B cell (primary cell): ENCODE measurements around the gene SEC14L6. TPM values are rescaled to one million over a fixed set of nuclear protein-coding genes. Genes with fewer than 3 reads are reported as not detected.

Source experiments
- ATAC-seq: fragments of 200-7000 bp; cut with Tn5 transposase; one replicate; pipeline ENCODE4 v1.10.0; 2021; ENCODE audit warnings: low read depth, mild to moderate bottlenecking, moderate number of reproducible peaks, moderate library complexity
- CTCF ChIA-PET: fragments of 350-600 bp; sonication (Branson Sonifier 250); formaldehyde crosslinking; loops from one replicate; lab custom pipeline; 2021; ENCODE audit warnings: antibody characterized with exemption, inconsistent platforms; lab: Charles Lee
- POLR2A ChIA-PET: fragments of 350-600 bp; sonication (Branson Sonifier 250); formaldehyde crosslinking; loops from one replicate; lab custom pipeline; 2021; ENCODE audit warnings: antibody characterized with exemption; lab: Charles Lee
- DNase-seq: peaks from one replicate; pipeline ENCODE4 v3.0.0; 2013
- H2AFZ ChIP-seq: 2 replicates; pipeline ENCODE4 v1.6.1; 2012; ENCODE audit warnings: mild to moderate bottlenecking, low read depth, low read length; ENCODE audit not compliant: insufficient read depth, poor library complexity, severe bottlenecking
- H3K27ac ChIP-seq, 2 donors: 1 replicate in 1 of 2; 2 replicates in 1 of 2; pipeline ENCODE4 v1.5.1; 2012 to 2013; ENCODE audit warnings: low read length in 2 of 2, mild to moderate bottlenecking in 2 of 2, moderate library complexity in 1 of 2
- H3K27me3 ChIP-seq, 4 experiments: fragments of 200-600 bp in 1 of 4; sonication (generic) in 1 of 4; replicated peaks in 1 of 4; 1 replicate in 2 of 4; 2 replicates in 2 of 4; pipeline versions ENCODE4 v1.6.1 to v1.7.0; 2013 to 2016; ENCODE audit warnings: low read length in 3 of 4, mild to moderate bottlenecking in 2 of 4, mixed read lengths in 1 of 4, moderate library complexity in 1 of 4; ENCODE audit not compliant: insufficient read depth in 4 of 4, control insufficient read depth in 3 of 4; ENCODE audit errors: control extremely low read depth in 1 of 4
- H3K36me3 ChIP-seq, 2 experiments: replicated peaks in 1 of 2; 1 replicate in 1 of 2; 2 replicates in 1 of 2; pipeline versions ENCODE4 v1.6.1 to v1.7.1; 2013; ENCODE audit warnings: low read length in 1 of 2; ENCODE audit not compliant: insufficient read depth in 2 of 2, control insufficient read depth in 1 of 2; ENCODE audit errors: control extremely low read depth in 1 of 2, extremely low read depth in 1 of 2
- H3K4me1 ChIP-seq, 2 donors: fragments of 200-600 bp in 1 of 2; sonication (generic) in 1 of 2; 1 replicate in 1 of 2; 2 replicates in 1 of 2; pipeline versions ENCODE4 v1.5.1 to v1.6.1; 2013 to 2017; ENCODE audit warnings: low read length in 2 of 2; ENCODE audit not compliant: control insufficient read depth in 2 of 2, insufficient read depth in 2 of 2
- H3K4me2 ChIP-seq: replicated peaks from 2 replicates; pipeline ENCODE3; 2012; ENCODE audit warnings: mild to moderate bottlenecking, low read depth, low read length; ENCODE audit not compliant: poor library complexity, severe bottlenecking
- H3K4me3 ChIP-seq, 5 experiments: fragments of 200-600 bp in 1 of 5; sonication (generic) in 1 of 5; 1 replicate in 3 of 5; 2 replicates in 2 of 5; pipeline versions ENCODE4 v1.5.1 to v1.7.0; 2011 to 2016; ENCODE audit warnings: low read length in 4 of 5, mild to moderate bottlenecking in 4 of 5, low read depth in 2 of 5, control low read depth in 1 of 5, moderate library complexity in 1 of 5; ENCODE audit not compliant: insufficient read depth in 1 of 5; ENCODE audit errors: control extremely low read depth in 1 of 5, extremely low read depth in 1 of 5
- H3K79me2 ChIP-seq: fragments of 200-600 bp; sonication (generic); one replicate; pipeline ENCODE4 v1.6.0; 2016; ENCODE audit warnings: low read length; ENCODE audit not compliant: control insufficient read depth, insufficient read depth
- H3K9ac ChIP-seq: fragments of 200-600 bp; sonication (generic); 2 replicates; pipeline ENCODE4 v1.6.1; 2017; ENCODE audit warnings: mild to moderate bottlenecking, low read length, moderate library complexity
- H3K9me3 ChIP-seq, 3 donors: one replicate each; pipeline versions ENCODE4 v1.6.1 to v1.7.1; 2013; ENCODE audit warnings: low read length in 2 of 3; ENCODE audit not compliant: control insufficient read depth in 2 of 3, insufficient read depth in 1 of 3; ENCODE audit errors: control extremely low read depth in 1 of 3
- H4K20me1 ChIP-seq: 2 replicates; pipeline ENCODE4 v1.6.0; 2012; ENCODE audit warnings: mild to moderate bottlenecking, low read length; ENCODE audit not compliant: insufficient read depth, control insufficient read depth, poor library complexity, severe bottlenecking
- H3K27ac Mint-ChIP-seq: one replicate; pipeline ENCODE4 v1.8.0; 2021; ENCODE audit warnings: mixed read lengths
- H3K27me3 Mint-ChIP-seq: one replicate; pipeline ENCODE4 v1.8.0; 2021; ENCODE audit warnings: mixed read lengths
- H3K4me1 Mint-ChIP-seq: one replicate; pipeline ENCODE4 v1.8.0; 2021; ENCODE audit warnings: mixed read lengths
- H3K4me3 Mint-ChIP-seq: one replicate; pipeline ENCODE4 v1.8.0; 2021; ENCODE audit warnings: mixed read lengths
- H3K9me3 Mint-ChIP-seq: one replicate; pipeline ENCODE4 v1.8.0; 2022; ENCODE audit warnings: mixed read lengths; ENCODE audit not compliant: insufficient read depth
- EZH2 ChIP-seq: IDR thresholded peaks from 2 replicates; pipeline ENCODE4 v1.6.1; 2012; ENCODE audit warnings: borderline replicate concordance, low read depth, mild to moderate bottlenecking, moderate library complexity, low read length; ENCODE audit not compliant: insufficient read depth, poor library complexity, severe bottlenecking
- WGBS: methylation state at CpG from one replicate; pipeline ENCODE4 v1.1.5; 2013; ENCODE audit warnings: missing lambda C conversion rate; ENCODE audit not compliant: insufficient coverage; 5-methylcytosine and 5-hydroxymethylcytosine counted together
- intact Hi-C: fragments of 100-400 bp; cut with micrococcal nuclease; formaldehyde crosslinking; loops from one replicate; pipeline ENCODE4 v1.10.0; 2022
- polyA plus RNA-seq: library from polyadenylated mRNA; depleted of rRNA; stranded (reverse); fragments of >200 nt; gene quantifications from 2 replicates; pipeline ENCODE4 v1.2.3, GENCODE V29; 2012
- total RNA-seq, 2 donors: library from RNA; stranded (reverse); fragments of 120-200 nt in 1 of 2; gene quantifications; 1 replicate in 1 of 2; 2 replicates in 1 of 2; pipeline versions ENCODE4 v1.2.3 to v1.2.4, GENCODE V29; 2013 to 2022
- TF ChIP-seq, protein P1 (sequence below): fragments of 200-600 bp; IDR thresholded peaks from one replicate; pipeline ENCODE4 v1.8.0; 2022; ENCODE audit warnings: antibody characterized with exemption, mild to moderate bottlenecking

SEC14L6 gene
- total and polyA plus RNA-seq, 2 donors (not counting 1 experiment from before 2014, with no cell fraction given), result not detected

DNA sequence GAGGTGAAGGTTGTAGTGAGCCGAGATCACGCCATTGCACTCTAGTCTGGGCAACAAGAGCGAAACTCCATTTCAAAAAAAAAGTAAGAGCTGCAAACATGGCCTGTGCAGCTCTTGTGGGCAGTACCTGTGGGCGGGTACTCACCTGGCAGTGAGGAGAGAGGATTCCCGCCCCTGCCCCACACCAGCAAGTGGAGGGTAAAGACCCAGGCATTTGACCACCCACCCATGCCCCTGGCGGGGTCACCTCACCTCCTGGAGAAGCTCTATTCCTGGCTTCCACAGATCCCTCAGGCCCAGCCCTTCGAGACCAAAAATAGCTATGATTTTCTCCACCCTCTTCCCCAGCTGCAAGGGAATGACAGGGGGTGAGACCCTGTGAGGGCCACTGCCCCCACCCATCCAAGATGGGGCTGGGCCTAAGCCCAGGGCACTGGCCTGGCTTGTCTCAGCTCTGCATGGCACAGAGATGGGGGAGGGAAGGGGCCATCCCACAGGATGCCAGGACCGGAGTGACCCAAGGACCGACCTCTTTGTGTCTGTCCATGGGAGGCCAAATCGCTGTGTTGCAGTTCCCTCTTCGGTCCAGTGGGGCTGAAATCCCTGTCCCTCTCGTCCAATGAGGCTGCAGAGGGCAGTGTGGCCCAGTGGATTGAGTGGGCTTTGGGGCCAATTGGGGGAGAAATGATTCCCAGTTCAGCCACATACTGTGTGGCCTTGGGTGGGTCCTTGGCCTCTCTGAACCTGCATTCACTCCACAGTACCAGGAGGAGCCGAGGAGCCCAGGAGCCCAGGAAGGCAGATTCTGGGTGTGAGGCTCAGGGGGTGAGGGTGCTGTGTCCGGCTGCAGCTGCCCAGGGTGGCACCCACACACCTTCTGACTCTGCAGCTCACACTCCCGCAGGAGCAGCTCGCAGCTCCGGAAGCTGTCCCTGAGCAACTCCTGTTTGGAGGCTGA is 14.6 kb downstream of the SEC14L6 start:
- peaks cover 26% of the 10 kb centered on the region for H3K27me3 Mint-ChIP-seq
- intact Hi-C loops, result no loop called here
- H3K9me3 ChIP-seq, result peaks cover 0 to 4% (median 0%) of the 10 kb centered on the region in 3 donors
- WGBS, result 95% methylated on average over 15 of the region's 17 CpGs
- no peak for ATAC-seq
- H3K4me3 Mint-ChIP-seq, result no peak overlapping the region
- no peaks in the 10 kb centered on the region for H4K20me1 ChIP-seq
- no peaks in the 10 kb centered on the region for H3K36me3 ChIP-seq
- H3K4me1 Mint-ChIP-seq, result no peaks in the 10 kb centered on the region
- no peak overlapping the region for H2AFZ ChIP-seq
- DNase-seq, result no peak
- no peak overlapping the region for H3K4me2 ChIP-seq
- H3K27me3 ChIP-seq, result no peaks in the 10 kb centered on the region
- no peak overlapping the region for H3K27ac ChIP-seq
- no peak overlapping the region for H3K9ac ChIP-seq
- POLR2A ChIA-PET, result no interaction called here
- no peaks in the 10 kb centered on the region for H3K4me1 ChIP-seq
- no peaks in the 10 kb centered on the region for H3K9me3 Mint-ChIP-seq
- CTCF ChIA-PET, result no interaction called here
- TF ChIP-seq, protein P1, sequence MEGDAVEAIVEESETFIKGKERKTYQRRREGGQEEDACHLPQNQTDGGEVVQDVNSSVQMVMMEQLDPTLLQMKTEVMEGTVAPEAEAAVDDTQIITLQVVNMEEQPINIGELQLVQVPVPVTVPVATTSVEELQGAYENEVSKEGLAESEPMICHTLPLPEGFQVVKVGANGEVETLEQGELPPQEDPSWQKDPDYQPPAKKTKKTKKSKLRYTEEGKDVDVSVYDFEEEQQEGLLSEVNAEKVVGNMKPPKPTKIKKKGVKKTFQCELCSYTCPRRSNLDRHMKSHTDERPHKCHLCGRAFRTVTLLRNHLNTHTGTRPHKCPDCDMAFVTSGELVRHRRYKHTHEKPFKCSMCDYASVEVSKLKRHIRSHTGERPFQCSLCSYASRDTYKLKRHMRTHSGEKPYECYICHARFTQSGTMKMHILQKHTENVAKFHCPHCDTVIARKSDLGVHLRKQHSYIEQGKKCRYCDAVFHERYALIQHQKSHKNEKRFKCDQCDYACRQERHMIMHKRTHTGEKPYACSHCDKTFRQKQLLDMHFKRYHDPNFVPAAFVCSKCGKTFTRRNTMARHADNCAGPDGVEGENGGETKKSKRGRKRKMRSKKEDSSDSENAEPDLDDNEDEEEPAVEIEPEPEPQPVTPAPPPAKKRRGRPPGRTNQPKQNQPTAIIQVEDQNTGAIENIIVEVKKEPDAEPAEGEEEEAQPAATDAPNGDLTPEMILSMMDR, result no peak
- TF ChIP-seq EZH2, result no peak
- H3K4me3 ChIP-seq, result no peak overlapping the region
- no peak overlapping the region for H3K27ac Mint-ChIP-seq
- no peaks in the 10 kb centered on the region for H3K79me2 ChIP-seq

DNA sequence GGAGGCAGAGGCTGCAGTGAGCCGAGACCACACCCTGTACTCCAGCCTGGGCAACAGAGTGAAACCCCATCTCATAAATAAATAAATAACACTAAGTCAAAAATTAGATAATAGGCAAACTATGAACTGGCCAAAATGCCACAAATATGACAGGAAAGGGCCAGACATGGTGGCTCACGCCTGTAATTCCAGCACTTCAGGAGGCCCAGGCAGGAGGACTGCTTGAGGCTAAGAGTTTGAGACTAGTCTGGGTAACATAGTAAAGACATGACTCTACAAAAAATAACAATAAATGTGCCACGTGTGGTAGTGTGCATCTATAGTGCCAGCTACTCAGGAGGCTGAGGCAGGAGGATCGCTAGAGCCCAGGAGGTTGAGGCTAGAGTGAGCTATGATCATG is 19.9 kb downstream of the SEC14L6 start:
- no peaks in the 10 kb centered on the region for H3K4me1 Mint-ChIP-seq
- ChIA-PET CTCF (no interaction called here), POLR2A (no interaction called here)
- Histone ChIP-seq H4K20me1 (no peaks in the 10 kb centered on the region), H3K27ac (no peak overlapping the region), H3K4me2 (no peak overlapping the region), H3K36me3 (no peaks in the 10 kb centered on the region), H2AFZ (no peak overlapping the region), H3K9me3 (peaks cover 0 to 5% (median 0%) of the 10 kb centered on the region in 3 donors), H3K4me1 (no peaks in the 10 kb centered on the region), H3K9ac (no peak overlapping the region), H3K4me3 (no peak overlapping the region), H3K27me3 (no peaks in the 10 kb centered on the region), H3K79me2 (no peaks in the 10 kb centered on the region)
- no peak overlapping the region for H3K27ac Mint-ChIP-seq
- DNase-seq, result no peak
- peaks cover 29% of the 10 kb centered on the region for H3K27me3 Mint-ChIP-seq
- no peak overlapping the region for H3K4me3 Mint-ChIP-seq
- TF ChIP-seq EZH2, result no peak
- TF ChIP-seq, protein P1, result no peak
- no peak for ATAC-seq
- WGBS, result no CpG with 5 or more reads among the region's 4 CpGs
- intact Hi-C loops, result no loop called here
- no peaks in the 10 kb centered on the region for H3K9me3 Mint-ChIP-seq
